Fibroblast of lung (primary cell): Measurements from ENCODE around the gene ZNF611. TPM values are rescaled to one million over a fixed set of nuclear protein-coding genes. Genes with fewer than 3 reads are reported as not detected.
"Not testable (repeated sequence)": the region's sequence is repeated elsewhere in the genome, so short reads cannot be mapped to it uniquely, and the experiment has no call there.

Source experiments
- DNase-seq, 2 donors: peaks; one replicate each; pipeline versions ENCODE4 v3.0.0 to v3.0.0-alpha.2; 2010; ENCODE audit warnings: low read depth in 2 of 2
- H2AFZ ChIP-seq: 2 replicates; pipeline ENCODE4 v1.5.1; 2012; ENCODE audit warnings: low read length, control low read depth, inconsistent platforms
- H3K27ac ChIP-seq: 2 replicates; pipeline ENCODE4 v1.5.1; 2011; ENCODE audit warnings: low read length, control low read depth; ENCODE audit not compliant: insufficient read depth
- H3K27me3 ChIP-seq: 2 replicates; pipeline ENCODE4 v1.5.1; 2011; ENCODE audit warnings: mild to moderate bottlenecking, low read length; ENCODE audit not compliant: control insufficient read depth, insufficient read depth
- H3K36me3 ChIP-seq: 2 replicates; pipeline ENCODE4 v1.5.1; 2011; ENCODE audit warnings: low read length; ENCODE audit not compliant: control insufficient read depth, insufficient read depth
- H3K4me1 ChIP-seq: 2 replicates; pipeline ENCODE4 v1.5.1; 2011; ENCODE audit warnings: low read length; ENCODE audit not compliant: control insufficient read depth, insufficient read depth; ENCODE audit errors: extremely low read depth
- H3K4me2 ChIP-seq: 2 replicates; pipeline ENCODE4 v1.5.1; 2011; ENCODE audit warnings: low read length, control low read depth; ENCODE audit not compliant: insufficient read depth; ENCODE audit errors: extremely low read depth
- H3K4me3 ChIP-seq, 4 experiments: fragments of 200-600 bp in 1 of 4; sonication (generic) in 1 of 4; replicated peaks in 1 of 4; 2 replicates each; pipeline ENCODE4 v1.5.1; 2011 to 2016; ENCODE audit warnings: low read length in 4 of 4, low read depth in 3 of 4, mild to moderate bottlenecking in 3 of 4, control low read depth in 2 of 4, inconsistent platforms in 1 of 4, mixed read lengths in 1 of 4; ENCODE audit not compliant: insufficient read depth in 1 of 4; ENCODE audit errors: control extremely low read depth in 1 of 4
- H3K79me2 ChIP-seq: 2 replicates; pipeline ENCODE4 v1.5.1; 2012; ENCODE audit warnings: mild to moderate bottlenecking, low read length, inconsistent platforms; ENCODE audit not compliant: control insufficient read depth, insufficient read depth
- H3K9ac ChIP-seq: 2 replicates; pipeline ENCODE4 v1.5.1; 2011; ENCODE audit warnings: mild to moderate bottlenecking, low read length, control low read depth; ENCODE audit not compliant: insufficient read depth
- H3K9me3 ChIP-seq: 2 replicates; pipeline ENCODE4 v1.5.1; 2012; ENCODE audit warnings: low read depth, low read length; ENCODE audit not compliant: control insufficient read depth, insufficient read depth
- H4K20me1 ChIP-seq: 2 replicates; pipeline ENCODE4 v1.5.1; 2011; ENCODE audit warnings: low read length; ENCODE audit not compliant: control insufficient read depth, insufficient read depth; ENCODE audit errors: extremely low read depth
- EZH2 ChIP-seq: IDR thresholded peaks from 2 replicates; pipeline ENCODE4 v1.5.1; 2012; ENCODE audit warnings: low read length, control low read depth, mild to moderate bottlenecking; ENCODE audit errors: missing control alignments
- polyA plus RNA-seq, 2 donors: library from polyadenylated mRNA; depleted of rRNA in 1 of 2; stranded (reverse) in 1 of 2; unstranded in 1 of 2; fragments of >200 nt; gene quantifications; 2 replicates each; pipeline ENCODE4 v1.2.1, GENCODE V29; 2011 to 2012; ENCODE audit warnings: missing spikeins in 1 of 2
- total RNA-seq: library from RNA; depleted of rRNA; stranded (reverse); fragments of >200 nt; gene quantifications from 2 replicates; pipeline ENCODE4 v1.2.1, GENCODE V29; 2014
- TF ChIP-seq, protein P1 (sequence below), 2 donors: IDR thresholded peaks in 1 of 2; conservative IDR thresholded peaks in 1 of 2; 1 replicate in 1 of 2; 2 replicates in 1 of 2; pipeline ENCODE4 v1.5.1; 2011 to 2012; ENCODE audit warnings: low read length in 2 of 2, control low read depth in 1 of 2, inconsistent platforms in 1 of 2, low read depth in 1 of 2, mild to moderate bottlenecking in 1 of 2

ZNF611 gene
- total and polyA plus RNA-seq, 2 donors (not counting 1 experiment from before 2014, with no cell fraction given), result 6.9 to 14.5 TPM

DNA sequence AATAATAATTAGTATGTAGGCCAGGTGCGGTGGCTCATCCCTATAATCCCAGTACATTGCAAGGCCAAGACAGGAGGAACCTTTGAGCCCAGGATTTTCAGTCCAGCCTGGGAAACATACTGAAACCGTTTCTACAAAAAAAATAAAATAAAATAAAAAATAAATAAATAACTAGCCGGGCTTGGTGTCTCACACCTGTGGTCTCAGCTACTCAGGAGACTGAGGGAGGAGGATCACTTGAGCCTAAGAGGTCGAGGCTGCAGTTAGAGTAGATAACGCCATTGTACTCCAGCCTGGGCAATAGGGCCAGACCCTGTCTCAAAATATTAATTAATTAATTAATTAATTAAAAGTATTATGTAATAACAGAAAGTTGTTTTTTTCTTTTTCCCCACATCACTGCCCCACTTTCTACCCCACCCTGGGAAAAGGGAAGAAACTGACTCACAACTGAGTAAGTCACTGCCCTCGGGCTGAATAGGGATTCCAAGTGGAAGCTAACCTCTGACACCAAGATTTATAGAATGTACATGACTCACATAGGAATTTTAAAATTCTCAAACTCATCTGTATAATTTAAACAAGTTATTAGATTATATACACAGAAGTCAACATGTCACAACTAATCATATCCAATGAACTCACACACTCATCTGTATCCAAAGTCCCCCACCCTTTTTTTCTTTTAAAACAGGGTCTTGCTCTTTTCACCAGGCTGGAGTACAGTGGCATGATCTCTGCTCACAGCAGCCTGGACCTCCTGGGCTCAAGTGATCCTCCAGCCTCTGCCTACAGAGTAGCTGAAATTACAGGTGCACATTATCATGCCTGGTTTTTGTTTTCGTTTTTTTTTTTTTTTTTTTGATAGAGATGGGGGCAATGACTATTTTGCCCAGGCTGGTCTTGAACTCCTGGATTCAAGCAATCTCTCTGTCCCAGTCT, 12.5 kb downstream of the ZNF611 start:
- TF ChIP-seq EZH2, result no peak
- TF ChIP-seq, protein P1, sequence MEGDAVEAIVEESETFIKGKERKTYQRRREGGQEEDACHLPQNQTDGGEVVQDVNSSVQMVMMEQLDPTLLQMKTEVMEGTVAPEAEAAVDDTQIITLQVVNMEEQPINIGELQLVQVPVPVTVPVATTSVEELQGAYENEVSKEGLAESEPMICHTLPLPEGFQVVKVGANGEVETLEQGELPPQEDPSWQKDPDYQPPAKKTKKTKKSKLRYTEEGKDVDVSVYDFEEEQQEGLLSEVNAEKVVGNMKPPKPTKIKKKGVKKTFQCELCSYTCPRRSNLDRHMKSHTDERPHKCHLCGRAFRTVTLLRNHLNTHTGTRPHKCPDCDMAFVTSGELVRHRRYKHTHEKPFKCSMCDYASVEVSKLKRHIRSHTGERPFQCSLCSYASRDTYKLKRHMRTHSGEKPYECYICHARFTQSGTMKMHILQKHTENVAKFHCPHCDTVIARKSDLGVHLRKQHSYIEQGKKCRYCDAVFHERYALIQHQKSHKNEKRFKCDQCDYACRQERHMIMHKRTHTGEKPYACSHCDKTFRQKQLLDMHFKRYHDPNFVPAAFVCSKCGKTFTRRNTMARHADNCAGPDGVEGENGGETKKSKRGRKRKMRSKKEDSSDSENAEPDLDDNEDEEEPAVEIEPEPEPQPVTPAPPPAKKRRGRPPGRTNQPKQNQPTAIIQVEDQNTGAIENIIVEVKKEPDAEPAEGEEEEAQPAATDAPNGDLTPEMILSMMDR (conservative IDR thresholded peaks at IDR 0.05 in 1 of 2, IDR thresholded peaks at IDR 0.05 in 1 of 2; ENCODE audit: low read depth in 1 of 2, low read length in 2 of 2), result no peak
- DNase-seq, result peak; percentile 74 to 86
- Histone ChIP-seq H3K79me2 (no peaks in the 10 kb centered on the region), H3K27ac (no peak overlapping the region), H3K9me3 (no peaks in the 10 kb centered on the region), H3K36me3 (peaks cover 2% of the 10 kb centered on the region), H3K27me3 (no peaks in the 10 kb centered on the region), H3K9ac (no peak overlapping the region), H3K4me2 (peak overlapping the region; percentile 37), H4K20me1 (no peaks in the 10 kb centered on the region), H3K4me1 (peaks cover 3% of the 10 kb centered on the region), H2AFZ (no peak overlapping the region), H3K4me3 (no peak overlapping the region)

DNA sequence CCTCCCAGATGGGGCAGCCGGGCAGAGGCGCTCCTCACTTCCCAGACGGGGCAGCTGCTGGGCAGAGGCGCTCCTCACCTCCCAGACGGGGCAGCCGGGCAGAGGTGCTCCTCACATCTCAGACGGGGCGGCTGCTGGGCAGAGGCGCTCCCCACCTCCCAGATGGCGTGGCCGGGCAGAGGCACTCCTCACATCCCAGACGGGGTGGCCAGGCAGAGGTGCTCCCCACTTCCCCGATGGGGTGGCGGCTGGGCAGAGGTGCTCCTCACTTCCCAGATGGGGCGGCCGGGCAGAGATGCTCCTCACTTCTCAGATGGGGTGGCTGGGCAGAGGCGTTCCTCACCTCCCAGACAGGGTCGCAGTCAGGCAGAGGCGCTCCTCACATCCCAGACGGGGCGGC, 14.3 kb downstream of the ZNF611 start:
- H3K27ac ChIP-seq, H3K9ac ChIP-seq, H3K4me2 ChIP-seq, H4K20me1 ChIP-seq, DNase-seq, H3K79me2 ChIP-seq, H3K36me3 ChIP-seq, H3K9me3 ChIP-seq, H3K4me3 ChIP-seq, H2AFZ ChIP-seq, H3K4me1 ChIP-seq, H3K27me3 ChIP-seq: not testable (repeated sequence)

DNA sequence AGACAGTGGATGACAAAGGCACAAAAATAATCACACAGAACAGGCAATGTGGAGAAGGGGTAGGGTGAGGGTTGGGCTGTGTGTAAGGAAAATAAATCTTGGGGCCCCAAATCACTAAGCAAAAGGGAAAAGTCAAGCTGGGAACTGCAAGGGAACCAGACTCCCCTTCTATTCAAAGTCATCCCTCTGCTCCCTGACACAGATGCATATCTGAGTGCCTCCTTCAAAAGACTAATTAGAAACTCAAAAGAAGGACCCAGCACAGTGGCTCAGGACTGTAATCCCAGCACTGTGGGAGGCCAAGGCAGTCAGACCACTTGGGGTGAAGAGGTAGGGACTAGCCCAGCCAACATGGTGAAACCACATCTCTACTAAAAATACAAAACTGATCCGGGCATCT, 18.3 kb downstream of the ZNF611 start:
- Histone ChIP-seq H3K4me2 (no peak overlapping the region), H4K20me1 (no peaks in the 10 kb centered on the region), H3K4me3 (no peak overlapping the region), H3K79me2 (no peaks in the 10 kb centered on the region), H3K4me1 (no peaks in the 10 kb centered on the region), H3K9me3 (no peaks in the 10 kb centered on the region), H3K27me3 (no peaks in the 10 kb centered on the region), H3K9ac (no peak overlapping the region), H2AFZ (no peak overlapping the region), H3K27ac (no peak overlapping the region), H3K36me3 (peaks cover 2% of the 10 kb centered on the region)
- no peak for DNase-seq
- TF ChIP-seq, protein P1 (conservative IDR thresholded peaks at IDR 0.05 in 1 of 2, IDR thresholded peaks at IDR 0.05 in 1 of 2; ENCODE audit: low read depth in 1 of 2, low read length in 2 of 2), result no peak
- no peak for TF ChIP-seq EZH2

DNA sequence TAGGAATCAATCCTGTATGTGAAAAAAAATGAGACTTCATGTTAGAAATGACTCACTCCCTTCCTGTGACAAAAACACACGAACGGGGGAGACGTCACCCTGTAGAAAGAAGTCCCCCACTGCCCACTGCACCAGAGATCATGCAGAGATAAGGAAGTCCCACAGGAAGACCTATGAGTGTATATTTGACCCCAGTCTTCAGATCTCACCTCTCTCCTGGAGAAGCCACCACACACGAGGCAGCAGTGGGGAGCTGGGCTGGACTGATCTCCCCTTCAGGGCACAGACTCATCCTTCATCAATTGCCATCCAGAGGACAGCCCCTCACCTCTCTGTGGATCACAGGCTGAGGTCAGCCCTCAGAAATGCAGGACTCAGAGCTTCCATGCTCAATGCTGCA, 18.9 kb downstream of the ZNF611 start:
- H3K4me3 ChIP-seq, H3K79me2 ChIP-seq, H3K9me3 ChIP-seq, H3K27me3 ChIP-seq, H2AFZ ChIP-seq, H3K9ac ChIP-seq, H3K4me1 ChIP-seq, H3K36me3 ChIP-seq, H4K20me1 ChIP-seq, H3K27ac ChIP-seq, H3K4me2 ChIP-seq: not testable (repeated sequence)
- DNase-seq, result peak; percentile 5 to 18

DNA sequence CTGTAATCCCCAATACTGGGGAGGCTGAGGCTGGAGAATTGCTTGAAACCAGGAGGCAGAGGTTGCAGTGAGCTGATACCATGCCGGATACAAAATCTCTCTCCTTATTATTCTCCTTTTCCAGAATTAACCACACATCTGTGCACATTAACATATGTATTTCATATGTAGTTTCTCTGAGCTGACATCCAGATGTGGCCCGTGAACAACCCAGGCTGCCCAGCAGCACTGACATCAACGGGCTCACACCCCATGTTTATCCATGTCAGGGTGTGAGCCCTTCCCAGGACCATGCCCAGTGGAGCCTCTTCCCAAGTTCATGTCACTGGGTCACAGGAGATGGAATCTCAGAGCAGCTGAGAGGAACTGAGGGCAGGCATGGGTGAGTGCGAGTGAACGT, 19.5 kb downstream of the ZNF611 start:
- H3K4me2 ChIP-seq, H4K20me1 ChIP-seq, H2AFZ ChIP-seq, DNase-seq, H3K27ac ChIP-seq, H3K9ac ChIP-seq, H3K27me3 ChIP-seq, H3K4me3 ChIP-seq, H3K79me2 ChIP-seq, H3K36me3 ChIP-seq, H3K9me3 ChIP-seq, H3K4me1 ChIP-seq: not testable (repeated sequence)
